SK-N-SH (cell line): ENCODE data around the gene THBS3. TPM values are rescaled to one million over a fixed set of nuclear protein-coding genes. Genes with fewer than 3 reads are reported as not detected.

Source experiments
- CTCF ChIA-PET: fragments of 300-600, 350-600 bp; formaldehyde crosslinking; extraction: SDS; loops from one replicate; lab custom pipeline; 2021; lab: Yijun Ruan, JAX
- POLR2A ChIA-PET: fragments of 350-600 bp; sonication (Branson Sonifier 250); formaldehyde crosslinking; extraction: SDS; loops from one replicate; lab custom pipeline; 2020; ENCODE audit warnings: antibody characterized with exemption, inconsistent platforms; lab: Yijun Ruan, JAX
- DNase-seq: peaks from one replicate; pipeline ENCODE4 v3.0.0; 2012
- H2AFZ ChIP-seq: fragments of 200-600 bp; sonication (generic); 2 replicates; pipeline ENCODE4 v1.8.1; 2016; ENCODE audit warnings: antibody characterized with exemption, mild to moderate bottlenecking, low read depth
- H3F3A ChIP-seq: fragments of 200-600 bp; sonication (generic); replicated peaks from 2 replicates; pipeline ENCODE3; 2016; ENCODE audit warnings: antibody characterized with exemption, mild to moderate bottlenecking; ENCODE audit not compliant: insufficient read depth
- H3K27ac ChIP-seq, 2 experiments: fragments of 200-500 bp in 1 of 2; fragments of 200-600 bp in 1 of 2; sonication (Bioruptor generic) in 1 of 2; sonication (generic), shearing (Covaris generic) in 1 of 2; 2 replicates each; pipeline versions ENCODE4 v1.5.1 to v1.6.1; 2014 to 2016; ENCODE audit warnings: low read depth in 2 of 2, inconsistent platforms in 1 of 2, low read length in 1 of 2, mild to moderate bottlenecking in 1 of 2, mixed read lengths in 1 of 2
- H3K27me3 ChIP-seq: fragments of 200-600 bp; sonication (generic), shearing (Covaris generic); 2 replicates; pipeline ENCODE4 v1.6.1; 2016; ENCODE audit warnings: mixed run types; ENCODE audit not compliant: insufficient read depth
- H3K36me3 ChIP-seq, 2 experiments: fragments of 200-500 bp in 1 of 2; fragments of 200-600 bp in 1 of 2; sonication (Bioruptor generic) in 1 of 2; sonication (generic) in 1 of 2; replicated peaks in 1 of 2; 2 replicates each; pipeline versions ENCODE3 to v1.5.1; 2014 to 2016; ENCODE audit warnings: low read length in 1 of 2, mild to moderate bottlenecking in 1 of 2; ENCODE audit not compliant: insufficient read depth in 2 of 2, control insufficient read depth in 1 of 2
- H3K4me1 ChIP-seq, 2 experiments: fragments of 200-500 bp in 1 of 2; fragments of 200-600 bp in 1 of 2; sonication (Bioruptor generic) in 1 of 2; sonication (generic), shearing (Covaris generic) in 1 of 2; 2 replicates each; pipeline versions ENCODE4 v1.5.1 to v1.6.1; 2014 to 2016; ENCODE audit warnings: low read depth in 1 of 2, low read length in 1 of 2, mixed run types in 1 of 2; ENCODE audit not compliant: insufficient read depth in 2 of 2, control insufficient read depth in 1 of 2
- H3K4me2 ChIP-seq: fragments of 200-600 bp; sonication (generic), shearing (Covaris generic); 2 replicates; pipeline ENCODE4 v1.6.1; 2017; ENCODE audit warnings: mixed run types
- H3K4me3 ChIP-seq, 2 experiments: fragments of 200-500 bp in 1 of 2; fragments of 200-600 bp in 1 of 2; sonication (Bioruptor generic) in 1 of 2; sonication (generic), shearing (Covaris generic) in 1 of 2; 2 replicates each; pipeline versions ENCODE4 v1.5.1 to v1.8.1; 2014 to 2016; ENCODE audit warnings: low read depth in 2 of 2, inconsistent platforms in 1 of 2, low read length in 1 of 2, mild to moderate bottlenecking in 1 of 2, mixed read lengths in 1 of 2, moderate library complexity in 1 of 2
- H3K79me2 ChIP-seq: fragments of 200-600 bp; sonication (generic); 2 replicates; pipeline ENCODE4 v1.8.1; 2017; ENCODE audit warnings: mild to moderate bottlenecking; ENCODE audit not compliant: insufficient read depth
- H3K9ac ChIP-seq: fragments of 200-600 bp; sonication (generic); 2 replicates; pipeline ENCODE4 v1.6.1; 2017; ENCODE audit warnings: mixed run types
- H3K9me2 ChIP-seq: fragments of 200-600 bp; sonication (generic); 2 replicates; pipeline ENCODE4 v1.6.1; 2017; ENCODE audit warnings: mixed run types
- H3K9me3 ChIP-seq: fragments of 200-600 bp; sonication (generic); 2 replicates; pipeline ENCODE4 v1.6.1; 2017; ENCODE audit warnings: mixed run types, mild to moderate bottlenecking, moderate library complexity
- H4K20me1 ChIP-seq: fragments of 200-600 bp; sonication (generic); 2 replicates; pipeline ENCODE4 v1.6.1; 2017; ENCODE audit warnings: mild to moderate bottlenecking, mixed run types; ENCODE audit not compliant: insufficient read depth
- CTCF ChIP-seq: fragments of 200-600 bp; sonication (generic); IDR thresholded peaks from 2 replicates; pipeline ENCODE4 v1.6.1; 2017; ENCODE audit warnings: antibody characterized with exemption, mild to moderate bottlenecking, moderate library complexity
- ELF1 ChIP-seq: IDR thresholded peaks from 2 replicates; pipeline ENCODE4 v1.4.0; 2012
- EZH2phosphoT487 ChIP-seq: fragments of 200-600 bp; sonication (generic); IDR thresholded peaks from 2 replicates; pipeline ENCODE4 v1.6.1; 2017; ENCODE audit warnings: low read depth, mixed run types, mild to moderate bottlenecking, antibody characterized with exemption, moderate library complexity, borderline replicate concordance
- FOXJ3 ChIP-seq: sonication (generic); formaldehyde crosslinking; IDR thresholded peaks from 2 replicates; pipeline ENCODE4 v1.5.1; 2020; ENCODE audit warnings: mild to moderate bottlenecking, missing genetic modification reagents
- FOXM1 ChIP-seq: IDR thresholded peaks from 2 replicates; pipeline ENCODE4 v1.4.0; 2012; ENCODE audit warnings: low read depth, mild to moderate bottlenecking
- GABPA ChIP-seq: IDR thresholded peaks from 2 replicates; pipeline ENCODE4 v1.4.0; 2012; ENCODE audit warnings: low read depth, mild to moderate bottlenecking
- IRF3 ChIP-seq: fragments of 150-350 bp; IDR thresholded peaks from 2 replicates; pipeline ENCODE4 v1.6.1; 2016; ENCODE audit warnings: mild to moderate bottlenecking, low read depth, low read length
- JUND ChIP-seq: IDR thresholded peaks from 2 replicates; pipeline ENCODE4 v1.4.0; 2012
- MEF2A ChIP-seq: IDR thresholded peaks from 2 replicates; pipeline ENCODE4 v1.4.0; 2012; ENCODE audit warnings: low read depth, borderline replicate concordance
- PBX3 ChIP-seq: IDR thresholded peaks from 2 replicates; pipeline ENCODE4; 2012
- RAD21 ChIP-seq: IDR thresholded peaks from 2 replicates; pipeline ENCODE4 v1.6.1; 2012; ENCODE audit warnings: mild to moderate bottlenecking, low read length
- RFX5 ChIP-seq: IDR thresholded peaks from 2 replicates; pipeline ENCODE4 v1.6.1; 2012; ENCODE audit warnings: mild to moderate bottlenecking, improper control_type of control experiment, low read length
- SIN3A ChIP-seq: IDR thresholded peaks from 2 replicates; pipeline ENCODE4 v1.6.1; 2012; ENCODE audit warnings: low read depth, mild to moderate bottlenecking, low read length, moderate library complexity, borderline replicate concordance
- SMC3 ChIP-seq: IDR thresholded peaks from 2 replicates; pipeline ENCODE4 v1.6.1; 2012; ENCODE audit warnings: low read depth, low read length, improper control_type of control experiment
- TAF1 ChIP-seq: IDR thresholded peaks from 2 replicates; pipeline ENCODE4 v1.6.1; 2012; ENCODE audit warnings: low read depth, mild to moderate bottlenecking, low read length, moderate library complexity, borderline replicate concordance
- TEAD4 ChIP-seq: IDR thresholded peaks from 2 replicates; pipeline ENCODE4 v1.4.0; 2012; ENCODE audit warnings: mild to moderate bottlenecking, borderline replicate concordance; ENCODE audit not compliant: insufficient read depth
- USF1 ChIP-seq: IDR thresholded peaks from 2 replicates; pipeline ENCODE4 v1.4.0; 2012; ENCODE audit warnings: low read depth, borderline replicate concordance
- ZBTB33 ChIP-seq: IDR thresholded peaks from 2 replicates; pipeline ENCODE4 v1.4.0; 2012; ENCODE audit warnings: low read depth, borderline replicate concordance
- WGBS: methylation state at CpG from one replicate; pipeline ENCODE4 v1.1.6; 2017; ENCODE audit warnings: low lambda C conversion rate; 5-methylcytosine and 5-hydroxymethylcytosine counted together
- polyA plus RNA-seq, 3 experiments: library from polyadenylated mRNA; depleted of rRNA; stranded (reverse); fragments of >200 nt; gene quantifications; 2 replicates each; pipeline ENCODE4 v1.2.3, GENCODE V29; 2012

Gene THBS3
- polyA plus RNA-seq, 1 of the 3 experiments (the other 2 are of a cell fraction) = 124 TPM

- no peaks in the 10 kb centered on the region for H3K27me3 ChIP-seq
- DNase-seq = peak; percentile 8
- H3K9me2 ChIP-seq = no peaks in the 10 kb centered on the region
- CTCF ChIA-PET = no interaction called here
- WGBS = 89% methylated on average over 4 of the region's 4 CpGs
- H3K4me1 ChIP-seq = peaks cover 0 to 11% of the 10 kb centered on the region in 2 experiments; a peak in 2 of 4 replicates
- TF ChIP-seq EZH2phosphoT487 (no peak), SIN3A (no peak), TEAD4 (no peak), JUND (no peak), ZBTB33 (no peak), TAF1 (no peak), PBX3 (no peak), RFX5 (no peak), MEF2A (no peak), FOXJ3 (no peak), SMC3 (no peak), CTCF (no peak), RAD21 (no peak), IRF3 (no peak), GABPA (no peak), ELF1 (no peak), FOXM1 (no peak), USF1 (no peak)
- peaks cover 19% of the 10 kb centered on the region; the same call in 1 of the 2 replicates for H3K79me2 ChIP-seq
- POLR2A ChIA-PET = no interaction called here
- peaks cover 16% of the 10 kb centered on the region for H3F3A ChIP-seq
- no peak overlapping the region for H2AFZ ChIP-seq
- H3K9me3 ChIP-seq = no peaks in the 10 kb centered on the region
- H3K27ac ChIP-seq = no peak overlapping the region
- H3K9ac ChIP-seq = no peak overlapping the region
- no peak overlapping the region for H3K4me2 ChIP-seq
- H3K4me3 ChIP-seq = no peak overlapping the region
- H3K36me3 ChIP-seq = peaks cover 13 to 54% of the 10 kb centered on the region in 2 experiments
- no peaks in the 10 kb centered on the region for H4K20me1 ChIP-seq
Measured at GRCh38 chr1:155199792-155200191, 7.9 kb downstream of the THBS3 start.
